PFSK-1 (cell line): ENCODE results near the gene PAF1.

Experiments
- FOXP2 ChIP-seq: optimal IDR thresholded peaks from 2 replicates; pipeline ENCODE3; 2011; ENCODE audit warnings: borderline replicate concordance, control low read depth, inconsistent platforms; ENCODE audit not compliant: insufficient read depth; ENCODE audit errors: extremely low read length, extremely low read depth
- POLR2AphosphoS5 ChIP-seq: IDR thresholded peaks from 2 replicates; pipeline ENCODE4 v1.6.1; 2012; ENCODE audit warnings: low read depth, mild to moderate bottlenecking, control low read depth, low read length, moderate library complexity
- SIN3A ChIP-seq: IDR thresholded peaks from 2 replicates; pipeline ENCODE4 v1.6.1; 2012; ENCODE audit warnings: mild to moderate bottlenecking, low read length, moderate library complexity, borderline replicate concordance; ENCODE audit not compliant: insufficient read depth
- TAF1 ChIP-seq: IDR thresholded peaks from 2 replicates; pipeline ENCODE4 v1.6.1; 2012; ENCODE audit warnings: low read length, control low read depth, borderline replicate concordance; ENCODE audit not compliant: insufficient read depth
- TF ChIP-seq, protein P1 (sequence below), 2 experiments: IDR thresholded peaks; 2 replicates each; pipeline versions ENCODE4 v1.6.1 to v1.8.0; 2011 to 2012; ENCODE audit warnings: low read depth in 2 of 2, low read length in 2 of 2, control low read depth in 1 of 2, inconsistent platforms in 1 of 2, mild to moderate bottlenecking in 1 of 2, moderate library complexity in 1 of 2; ENCODE audit not compliant: insufficient read depth in 1 of 2

PAF1 gene

DNA sequence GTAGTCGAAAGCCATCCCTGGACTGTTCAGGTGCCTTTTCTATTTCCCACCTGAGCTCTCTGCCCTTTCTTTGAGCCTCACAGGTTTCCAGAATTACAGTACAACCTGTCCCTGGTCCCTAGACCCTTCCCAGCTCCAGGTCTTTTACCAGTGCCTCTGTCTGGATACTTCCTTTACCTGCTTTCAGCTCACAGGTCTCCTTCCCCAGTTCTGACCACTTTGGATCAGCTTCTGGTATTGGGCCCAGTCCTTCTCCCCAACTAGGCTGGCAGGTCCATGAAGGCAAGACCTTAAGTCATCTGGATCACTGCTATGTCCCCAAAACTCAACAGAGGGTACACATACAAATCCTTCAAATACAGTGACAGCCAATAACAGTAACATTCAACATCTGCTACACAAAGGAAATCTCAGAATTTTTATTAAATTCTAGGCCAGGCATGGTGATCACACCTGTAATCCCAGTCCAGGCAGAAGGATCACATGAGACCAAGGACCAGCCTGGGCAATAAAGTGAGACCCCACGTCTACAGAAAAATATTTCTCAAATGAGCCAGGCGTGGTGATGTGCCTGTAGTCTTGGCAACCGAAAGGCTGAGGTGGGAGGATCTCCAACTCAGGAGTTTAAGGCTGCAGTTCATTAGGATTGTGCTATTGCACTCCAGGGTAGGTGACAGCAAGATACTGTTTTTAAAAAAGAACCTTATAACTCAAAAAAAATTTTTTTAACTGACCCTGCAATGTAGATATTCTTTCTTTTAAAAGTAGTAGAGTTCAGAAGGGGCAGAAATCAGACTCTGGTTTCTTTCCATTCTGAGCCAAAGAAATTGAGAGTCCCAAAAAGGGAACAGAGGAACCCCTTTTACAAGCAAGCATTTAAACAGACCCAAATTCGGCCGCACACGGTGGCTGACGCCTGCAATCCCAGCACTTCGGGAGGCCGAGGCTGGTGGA lies 43.5 kb upstream of the PAF1 start:
- TF ChIP-seq, protein P1, sequence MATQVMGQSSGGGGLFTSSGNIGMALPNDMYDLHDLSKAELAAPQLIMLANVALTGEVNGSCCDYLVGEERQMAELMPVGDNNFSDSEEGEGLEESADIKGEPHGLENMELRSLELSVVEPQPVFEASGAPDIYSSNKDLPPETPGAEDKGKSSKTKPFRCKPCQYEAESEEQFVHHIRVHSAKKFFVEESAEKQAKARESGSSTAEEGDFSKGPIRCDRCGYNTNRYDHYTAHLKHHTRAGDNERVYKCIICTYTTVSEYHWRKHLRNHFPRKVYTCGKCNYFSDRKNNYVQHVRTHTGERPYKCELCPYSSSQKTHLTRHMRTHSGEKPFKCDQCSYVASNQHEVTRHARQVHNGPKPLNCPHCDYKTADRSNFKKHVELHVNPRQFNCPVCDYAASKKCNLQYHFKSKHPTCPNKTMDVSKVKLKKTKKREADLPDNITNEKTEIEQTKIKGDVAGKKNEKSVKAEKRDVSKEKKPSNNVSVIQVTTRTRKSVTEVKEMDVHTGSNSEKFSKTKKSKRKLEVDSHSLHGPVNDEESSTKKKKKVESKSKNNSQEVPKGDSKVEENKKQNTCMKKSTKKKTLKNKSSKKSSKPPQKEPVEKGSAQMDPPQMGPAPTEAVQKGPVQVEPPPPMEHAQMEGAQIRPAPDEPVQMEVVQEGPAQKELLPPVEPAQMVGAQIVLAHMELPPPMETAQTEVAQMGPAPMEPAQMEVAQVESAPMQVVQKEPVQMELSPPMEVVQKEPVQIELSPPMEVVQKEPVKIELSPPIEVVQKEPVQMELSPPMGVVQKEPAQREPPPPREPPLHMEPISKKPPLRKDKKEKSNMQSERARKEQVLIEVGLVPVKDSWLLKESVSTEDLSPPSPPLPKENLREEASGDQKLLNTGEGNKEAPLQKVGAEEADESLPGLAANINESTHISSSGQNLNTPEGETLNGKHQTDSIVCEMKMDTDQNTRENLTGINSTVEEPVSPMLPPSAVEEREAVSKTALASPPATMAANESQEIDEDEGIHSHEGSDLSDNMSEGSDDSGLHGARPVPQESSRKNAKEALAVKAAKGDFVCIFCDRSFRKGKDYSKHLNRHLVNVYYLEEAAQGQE (IDR thresholded peaks at IDR 0.05; ENCODE audit: insufficient read depth in 1 of 2, low read depth in 2 of 2, low read length in 2 of 2) = no peak
- peak; percentile 9 for TF ChIP-seq POLR2AphosphoS5

DNA sequence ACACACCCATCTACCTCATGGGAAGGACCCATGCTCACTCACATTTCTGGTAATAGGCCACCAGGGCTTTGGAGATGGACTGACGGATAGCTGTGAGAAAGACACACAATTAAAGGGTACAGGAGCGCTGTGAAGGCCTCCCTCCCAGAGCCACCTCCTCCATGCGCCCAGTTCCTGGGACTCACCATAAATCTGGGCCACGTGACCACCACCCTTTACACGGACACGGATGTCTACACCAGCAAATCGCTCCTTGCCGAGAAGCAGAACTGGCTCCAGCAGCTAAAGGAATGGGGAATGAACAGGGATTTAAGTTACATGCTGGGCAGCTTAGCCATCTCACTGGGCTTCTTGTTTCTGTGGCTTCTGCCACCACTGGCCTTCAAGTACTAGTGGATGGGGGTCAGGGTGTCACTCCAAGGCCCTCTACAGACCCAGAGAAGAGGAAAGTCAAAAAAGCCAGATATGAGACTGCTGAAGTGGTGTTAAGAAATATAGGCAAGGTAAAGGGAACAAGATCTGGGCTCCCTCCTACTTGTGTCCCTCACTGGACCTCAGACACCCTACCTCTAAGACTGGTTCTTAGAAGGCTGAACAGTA lies 42.7 kb upstream of the PAF1 start:
- TF ChIP-seq POLR2AphosphoS5 (no peak), SIN3A (no peak), TAF1 (no peak), FOXP2 (no peak)
- TF ChIP-seq, protein P1 (IDR thresholded peaks at IDR 0.05; ENCODE audit: insufficient read depth in 1 of 2, low read depth in 2 of 2, low read length in 2 of 2) = no peak

DNA sequence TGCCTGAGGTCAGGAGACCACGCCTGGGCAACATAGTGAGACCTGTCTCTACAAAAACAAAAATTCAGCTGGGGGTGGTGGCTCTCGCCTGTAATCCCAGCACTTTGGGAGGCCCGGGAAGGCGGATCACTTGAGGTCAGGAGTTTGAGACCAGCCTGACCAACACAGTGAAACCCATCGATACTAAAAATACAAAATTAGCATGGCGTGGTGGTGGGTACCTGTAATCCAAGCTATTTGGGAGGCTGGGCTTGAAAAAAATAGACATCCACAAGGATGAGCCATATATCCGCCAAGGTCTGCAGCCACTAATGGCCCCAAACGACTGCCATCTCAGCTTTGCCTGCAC lies 41.7 kb upstream of the PAF1 start:
- TF ChIP-seq, protein P1 (IDR thresholded peaks at IDR 0.05; ENCODE audit: insufficient read depth in 1 of 2, low read depth in 2 of 2, low read length in 2 of 2) = no peak
- TF ChIP-seq SIN3A (no peak), TAF1 (no peak), POLR2AphosphoS5 (no peak), FOXP2 (no peak)

DNA sequence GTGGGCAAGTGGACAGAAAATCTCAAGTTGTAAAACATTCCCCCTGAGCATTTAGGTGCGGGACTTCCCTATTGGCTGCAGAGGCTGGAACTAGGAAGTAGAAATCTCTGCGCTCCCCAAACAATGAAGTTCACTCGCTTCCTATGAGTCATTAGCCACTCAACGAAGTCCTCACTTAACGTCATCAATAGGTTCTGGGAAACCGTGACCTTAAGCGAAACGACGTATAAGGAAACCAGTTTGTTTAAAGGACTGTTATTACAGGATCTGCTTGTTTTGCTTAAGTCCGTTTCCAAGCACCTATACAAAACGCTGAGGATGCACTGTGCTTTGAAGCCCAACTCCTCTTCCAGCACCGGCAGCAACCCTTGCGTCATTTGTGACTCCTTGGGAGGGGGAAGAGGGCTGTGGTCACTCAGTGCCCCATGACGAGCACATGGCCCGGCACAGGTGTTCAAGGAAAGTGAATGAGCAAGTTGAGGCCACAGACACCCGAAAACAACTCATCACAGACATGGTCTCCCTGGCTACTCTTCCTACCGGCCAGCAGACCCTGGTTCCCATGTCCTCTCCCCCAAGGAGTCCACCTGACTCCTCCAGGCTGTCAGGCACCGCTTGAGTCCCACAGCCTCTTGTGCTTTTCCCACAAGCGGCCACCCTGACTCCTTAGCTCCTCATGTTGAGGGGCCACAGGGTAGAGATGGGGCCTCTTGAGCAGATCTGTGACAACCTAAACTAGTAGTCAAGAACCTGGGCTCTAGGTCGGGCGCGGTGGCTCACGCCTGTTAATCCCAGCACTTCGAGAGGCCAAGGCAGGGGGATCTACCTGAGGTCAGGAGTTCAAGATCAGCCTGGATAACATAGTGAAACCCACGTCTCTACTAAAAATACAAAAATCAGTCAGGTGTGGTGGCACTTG lies 40.0 kb upstream of the PAF1 start:
- TF ChIP-seq FOXP2 = peak; percentile 88
- no peak for TF ChIP-seq TAF1
- TF ChIP-seq POLR2AphosphoS5 = peak; percentile 55
